HG03025 (cell line): ENCODE data around the gene AR.
"Not testable (repeated sequence)": the region's sequence is repeated elsewhere in the genome, so short reads cannot be mapped to it uniquely, and the experiment has no call there.

Source experiments
- ATAC-seq: cut with Tn5 transposase; IDR thresholded peaks from one replicate; pipeline ENCODE4 v1.9.1; 2021; ENCODE audit warnings: mild to moderate bottlenecking, moderate library complexity; ENCODE audit not compliant: unreplicated experiment, low FRiP score

AR gene

GRCh38 chrX:67622053-67622585 is 78.3 kb downstream of the AR start:
- ATAC-seq: no peak

- no peak for ATAC-seq
Observed at GRCh38 chrX:67624325-67624724, 80.5 kb downstream of the AR start.

- ATAC-seq: no peak
Observed at GRCh38 chrX:67635424-67635823, 91.6 kb downstream of the AR start.

GRCh38 chrX:67636532-67636931 is 92.7 kb downstream of the AR start:
- ATAC-seq: no peak

GRCh38 chrX:67637293-67637692 is 93.5 kb downstream of the AR start:
- not testable (repeated sequence) for ATAC-seq

- no peak for ATAC-seq
Observed at GRCh38 chrX:67648361-67648760, 104.5 kb downstream of the AR start.

- no peak for ATAC-seq
Observed at GRCh38 chrX:67651437-67652142, 107.8 kb downstream of the AR start.

- ATAC-seq: no peak
Observed at GRCh38 chrX:67652543-67652942, 108.7 kb downstream of the AR start.

- ATAC-seq: no peak
Observed at GRCh38 chrX:67654301-67654700, 110.5 kb downstream of the AR start.

GRCh38 chrX:67665583-67665982 is 121.8 kb downstream of the AR start:
- no peak for ATAC-seq

- ATAC-seq: not testable (repeated sequence)
Observed at GRCh38 chrX:67670717-67671116, 126.9 kb downstream of the AR start.

GRCh38 chrX:67673741-67674274 is 130.0 kb downstream of the AR start:
- no peak for ATAC-seq

- no peak for ATAC-seq
Observed at GRCh38 chrX:67674741-67675140, 130.9 kb downstream of the AR start.

GRCh38 chrX:67684136-67684535 is 140.3 kb downstream of the AR start:
- no peak for ATAC-seq

- no peak for ATAC-seq
Observed at GRCh38 chrX:67692246-67692645, 148.4 kb downstream of the AR start.

GRCh38 chrX:67693928-67694327 is 150.1 kb downstream of the AR start:
- no peak for ATAC-seq

- ATAC-seq: no peak
Observed at GRCh38 chrX:67697452-67697851, 153.6 kb downstream of the AR start.

GRCh38 chrX:67700602-67701001 is 156.8 kb downstream of the AR start:
- no peak for ATAC-seq

GRCh38 chrX:67714004-67714403 is 170.2 kb downstream of the AR start:
- ATAC-seq: no peak

- ATAC-seq: no peak
Observed at GRCh38 chrX:67717571-67717970, 173.8 kb downstream of the AR start.

GRCh38 chrX:67718926-67719325 is 175.1 kb downstream of the AR start:
- ATAC-seq: no peak

GRCh38 chrX:67720344-67720743 is 176.5 kb downstream of the AR start:
- no peak for ATAC-seq
